Activated B cell treated with CpG ODN at 0.5 μM for 24 hours (primary cell): ENCODE data around the gene SIDT1. TPM values are rescaled to one million over a fixed set of nuclear protein-coding genes. Genes with fewer than 3 reads are reported as not detected.

Experiments
- ATAC-seq: fragments of 200-7000 bp; cut with Tn5 transposase; one replicate; pipeline ENCODE4 v1.10.0; 2021; ENCODE audit warnings: low read depth, mild to moderate bottlenecking, moderate library complexity
- CTCF ChIA-PET: fragments of 350-600 bp; sonication (Branson Sonifier 250); formaldehyde crosslinking; loops from one replicate; lab custom pipeline; 2021; ENCODE audit warnings: antibody characterized with exemption; lab: Charles Lee
- POLR2A ChIA-PET: fragments of 350-600 bp; sonication (Branson Sonifier 250); formaldehyde crosslinking; loops from one replicate; lab custom pipeline; 2021; ENCODE audit warnings: antibody characterized with exemption; lab: Charles Lee
- DNase-seq: peaks from one replicate; pipeline ENCODE4 v3.0.0; 2022
- H3K27ac Mint-ChIP-seq: one replicate; pipeline ENCODE4 v1.8.0; 2020; ENCODE audit warnings: mixed read lengths
- H3K27me3 Mint-ChIP-seq: one replicate; pipeline ENCODE4 v1.8.0; 2021; ENCODE audit warnings: mixed read lengths
- H3K36me3 Mint-ChIP-seq: one replicate; pipeline ENCODE4 v1.8.0; 2021; ENCODE audit warnings: low read depth, mixed read lengths
- H3K4me1 Mint-ChIP-seq: one replicate; pipeline ENCODE4 v1.8.0; 2021; ENCODE audit warnings: mixed read lengths
- H3K4me3 Mint-ChIP-seq: one replicate; pipeline ENCODE4 v1.8.0; 2020; ENCODE audit warnings: mild to moderate bottlenecking, mixed read lengths
- H3K9me3 Mint-ChIP-seq: one replicate; pipeline ENCODE4 v1.8.0; 2020; ENCODE audit warnings: mixed read lengths
- intact Hi-C: fragments of 100-400 bp; cut with micrococcal nuclease; formaldehyde crosslinking; loops from one replicate; pipeline ENCODE4 v1.15.1; 2024
- total RNA-seq: library from RNA; stranded (reverse); gene quantifications from 2 replicates; pipeline ENCODE4 v1.2.3, GENCODE V29; 2022
- TF ChIP-seq, protein P1 (sequence below): fragments of 200-600 bp; IDR thresholded peaks from one replicate; pipeline ENCODE4 v1.8.0; 2022; ENCODE audit warnings: antibody characterized with exemption, mild to moderate bottlenecking

Gene SIDT1
- total RNA-seq, 1 donor from 2014 or later: 44.9 TPM

GRCh38 chr3:113676261-113676660, 143.9 kb downstream of the SIDT1 start:
- peaks cover 11% of the 10 kb centered on the region for H3K9me3 Mint-ChIP-seq
- TF ChIP-seq, protein P1, sequence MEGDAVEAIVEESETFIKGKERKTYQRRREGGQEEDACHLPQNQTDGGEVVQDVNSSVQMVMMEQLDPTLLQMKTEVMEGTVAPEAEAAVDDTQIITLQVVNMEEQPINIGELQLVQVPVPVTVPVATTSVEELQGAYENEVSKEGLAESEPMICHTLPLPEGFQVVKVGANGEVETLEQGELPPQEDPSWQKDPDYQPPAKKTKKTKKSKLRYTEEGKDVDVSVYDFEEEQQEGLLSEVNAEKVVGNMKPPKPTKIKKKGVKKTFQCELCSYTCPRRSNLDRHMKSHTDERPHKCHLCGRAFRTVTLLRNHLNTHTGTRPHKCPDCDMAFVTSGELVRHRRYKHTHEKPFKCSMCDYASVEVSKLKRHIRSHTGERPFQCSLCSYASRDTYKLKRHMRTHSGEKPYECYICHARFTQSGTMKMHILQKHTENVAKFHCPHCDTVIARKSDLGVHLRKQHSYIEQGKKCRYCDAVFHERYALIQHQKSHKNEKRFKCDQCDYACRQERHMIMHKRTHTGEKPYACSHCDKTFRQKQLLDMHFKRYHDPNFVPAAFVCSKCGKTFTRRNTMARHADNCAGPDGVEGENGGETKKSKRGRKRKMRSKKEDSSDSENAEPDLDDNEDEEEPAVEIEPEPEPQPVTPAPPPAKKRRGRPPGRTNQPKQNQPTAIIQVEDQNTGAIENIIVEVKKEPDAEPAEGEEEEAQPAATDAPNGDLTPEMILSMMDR: no peak
- H3K4me1 Mint-ChIP-seq: peaks cover 37% of the 10 kb centered on the region
- ATAC-seq (peak; percentile 67), DNase-seq (no peak)
- intact Hi-C loops: no loop called here
- H3K4me3 Mint-ChIP-seq: peak overlapping the region; percentile 29
- ChIA-PET POLR2A (interaction anchor here (0.5 kb wide), 1 partner anchor 483 kb away, joined by 3 read pairs; no protein-coding TSS in a partner anchor), CTCF (no interaction called here)
- H3K27ac Mint-ChIP-seq: peak overlapping the region; percentile 89
- no peaks in the 10 kb centered on the region for H3K27me3 Mint-ChIP-seq
- peaks cover 62% of the 10 kb centered on the region for H3K36me3 Mint-ChIP-seq

- Mint-ChIP-seq H3K27me3 (no peaks in the 10 kb centered on the region), H3K4me1 (peaks cover 37% of the 10 kb centered on the region), H3K4me3 (no peak overlapping the region), H3K9me3 (peaks cover 11% of the 10 kb centered on the region), H3K27ac (peak overlapping the region; percentile 39), H3K36me3 (peaks cover 47% of the 10 kb centered on the region)
- ATAC-seq: no peak
- POLR2A ChIA-PET: interaction anchor here (0.6 to 0.7 kb wide), 3 partner anchors 19 to 235 kb away, joined by 4 to 7 read pairs (median 5); partner anchors contain the start of gene USF3
- CTCF ChIA-PET: no interaction called here
- intact Hi-C loops: no loop called here
- TF ChIP-seq, protein P1: no peak
- no peak for DNase-seq
These were observed 145.4 kb downstream of the SIDT1 start for GRCh38 chr3:113677737-113678136.

GRCh38 chr3:113678773-113679172, 146.4 kb downstream of the SIDT1 start:
- DNase-seq: no peak
- CTCF ChIA-PET: no interaction called here
- peaks cover 45% of the 10 kb centered on the region for H3K36me3 Mint-ChIP-seq
- no peaks in the 10 kb centered on the region for H3K27me3 Mint-ChIP-seq
- peaks cover 11% of the 10 kb centered on the region for H3K9me3 Mint-ChIP-seq
- intact Hi-C loops: no loop called here
- POLR2A ChIA-PET: no interaction called here
- H3K27ac Mint-ChIP-seq: peak overlapping the region; percentile 35
- peaks cover 33% of the 10 kb centered on the region for H3K4me1 Mint-ChIP-seq
- no peak overlapping the region for H3K4me3 Mint-ChIP-seq
- no peak for ATAC-seq
- TF ChIP-seq, protein P1: no peak

Other genes starting within 250 kb of the SIDT1 start
- gene CFAP44, start 91.1 kb upstream of the SIDT1 start, total RNA-seq: 10.4 and 14.9 TPM in 2 replicates
- gene SPICE1, start 17.4 kb upstream of the SIDT1 start, total RNA-seq: 19.6 and 19.8 TPM in 2 replicates
- 25.3 and 25.9 TPM in 2 replicates for gene USF3, start 164.1 kb downstream of the SIDT1 start, total RNA-seq
- gene NAA50, start 213.7 kb downstream of the SIDT1 start, total RNA-seq: 112 and 118 TPM in 2 replicates
- 49.3 and 49.9 TPM in 2 replicates for gene ATP6V1A, start 214.5 kb downstream of the SIDT1 start, total RNA-seq